Endothelial cell of umbilical vein (primary cell): Measurements from ENCODE around the gene TADA1. TPM values are rescaled to one million over a fixed set of nuclear protein-coding genes. Genes with fewer than 3 reads are reported as not detected.

ENCODE experiments used
- BruUV-seq: library from RNA; stranded (reverse); fragments of 400-500 nt; replicated peaks from 2 replicates; lab custom pipeline; 2021; lab: Mats Ljungman, UMichigan
- CTCF ChIA-PET: fragments of 300-600, 350-600 bp; sonication (Branson Sonifier 250); formaldehyde crosslinking; loops from one replicate; lab custom pipeline; 2021; ENCODE audit warnings: antibody characterized with exemption, inconsistent platforms; lab: Charles Lee
- POLR2A ChIA-PET: fragments of 300-600, 350-600 bp; sonication (Branson Sonifier 250); formaldehyde crosslinking; loops from one replicate; lab custom pipeline; 2021; ENCODE audit warnings: antibody characterized with exemption, inconsistent platforms; lab: Charles Lee
- DNase-seq: peaks from one replicate; pipeline ENCODE4 v3.0.0-alpha.2; 2011; ENCODE audit warnings: low read depth, low spot score
- FAIRE-seq: peaks from 2 replicates; lab custom pipeline; 2011; peaks lifted over from hg19 to GRCh38; lab: Jason Lieb, UNC
- H2AFZ ChIP-seq: 2 replicates; pipeline ENCODE4 v1.6.0; 2012; ENCODE audit warnings: low read depth, low read length, control low read depth, inconsistent platforms
- H3K27ac ChIP-seq: 2 replicates; pipeline ENCODE4 v1.5.1; 2011; ENCODE audit warnings: low read depth, mild to moderate bottlenecking, control low read depth, low read length, moderate library complexity; ENCODE audit not compliant: insufficient read depth
- H3K27me3 ChIP-seq, 2 experiments: 2 replicates each; pipeline versions ENCODE4 v1.6.0 to v1.6.1; 2011; ENCODE audit warnings: low read length in 2 of 2, mixed read lengths in 1 of 2; ENCODE audit not compliant: control insufficient read depth in 2 of 2, insufficient read depth in 2 of 2
- H3K36me3 ChIP-seq, 2 experiments: 2 replicates in 1 of 2; 3 replicates in 1 of 2; pipeline ENCODE4 v1.5.1; 2011; ENCODE audit warnings: low read length in 2 of 2, mild to moderate bottlenecking in 1 of 2, moderate library complexity in 1 of 2; ENCODE audit not compliant: control insufficient read depth in 2 of 2, insufficient read depth in 2 of 2; ENCODE audit errors: extremely low read depth in 1 of 2
- H3K4me1 ChIP-seq: 3 replicates; pipeline ENCODE4 v1.5.1; 2011; ENCODE audit warnings: mild to moderate bottlenecking, low read length; ENCODE audit not compliant: control insufficient read depth, insufficient read depth; ENCODE audit errors: extremely low read depth
- H3K4me2 ChIP-seq: 2 replicates; pipeline ENCODE4 v1.6.1; 2011; ENCODE audit warnings: low read length, control low read depth, mixed read lengths; ENCODE audit not compliant: insufficient read depth
- H3K4me3 ChIP-seq, 3 experiments: fragments of 200-600 bp in 1 of 3; sonication (generic), shearing (Covaris generic) in 1 of 3; replicated peaks in 1 of 3; 2 replicates each; pipeline ENCODE4 v1.5.1; 2011 to 2016; ENCODE audit warnings: control low read depth in 3 of 3, low read length in 3 of 3, mild to moderate bottlenecking in 2 of 3, inconsistent platforms in 1 of 3, low read depth in 1 of 3, moderate library complexity in 1 of 3; ENCODE audit not compliant: insufficient read depth in 1 of 3
- H3K79me2 ChIP-seq: 2 replicates; pipeline ENCODE4 v1.6.0; 2012; ENCODE audit warnings: low read length, inconsistent platforms; ENCODE audit not compliant: control insufficient read depth, insufficient read depth
- H3K9ac ChIP-seq: replicated peaks from 2 replicates; pipeline ENCODE3; 2011; ENCODE audit warnings: low read length, control low read depth; ENCODE audit not compliant: insufficient read depth; ENCODE audit errors: extremely low read depth
- H3K9me1 ChIP-seq: replicated peaks from 3 replicates; pipeline ENCODE4 v1.6.0; 2011; ENCODE audit warnings: mild to moderate bottlenecking, low read length; ENCODE audit not compliant: control insufficient read depth, insufficient read depth; ENCODE audit errors: extremely low read depth
- H3K9me3 ChIP-seq: replicated peaks from 2 replicates; pipeline ENCODE4 v1.5.1; 2012; ENCODE audit warnings: low read length, inconsistent platforms; ENCODE audit not compliant: control insufficient read depth, insufficient read depth
- H4K20me1 ChIP-seq: replicated peaks from 2 replicates; pipeline ENCODE3; 2011; ENCODE audit warnings: mild to moderate bottlenecking, low read length; ENCODE audit not compliant: control insufficient read depth, insufficient read depth; ENCODE audit errors: extremely low read depth
- EZH2 ChIP-seq: IDR thresholded peaks from 2 replicates; pipeline ENCODE4 v1.6.1; 2012; ENCODE audit warnings: borderline replicate concordance, low read depth, mild to moderate bottlenecking, moderate library complexity, low read length, inconsistent platforms; ENCODE audit not compliant: severe bottlenecking
- GATA2 ChIP-seq: IDR thresholded peaks from 2 replicates; pipeline ENCODE4 v1.7.0; 2011; ENCODE audit warnings: low read depth, mild to moderate bottlenecking, moderate library complexity, mixed read lengths, low read length; ENCODE audit not compliant: insufficient read length, insufficient read depth
- JUN ChIP-seq: IDR thresholded peaks from 2 replicates; pipeline ENCODE4 v1.6.1; 2011; ENCODE audit warnings: borderline replicate concordance, low read depth; ENCODE audit not compliant: insufficient read length, insufficient read depth
- MAX ChIP-seq: IDR thresholded peaks from 2 replicates; pipeline ENCODE4 v1.6.1; 2011; ENCODE audit not compliant: insufficient read depth, insufficient read length
- POLR2AphosphoS5 ChIP-seq: IDR thresholded peaks from 2 replicates; pipeline ENCODE4 v1.6.1; 2012; ENCODE audit warnings: low read depth, mild to moderate bottlenecking, control low read depth, low read length, moderate library complexity; ENCODE audit not compliant: insufficient read depth
- dilution Hi-C: fragments of 300-500 bp; cut with MboI; formaldehyde crosslinking; loops from one replicate; pipeline ENCODE4 v1.15.0; 2019; ENCODE audit warnings: low sequenced_read_pairs; ENCODE audit not compliant: extremely low pct_ligation_motif_present
- intact Hi-C: fragments of 100-400 bp; cut with micrococcal nuclease; formaldehyde crosslinking; loops from one replicate; pipeline ENCODE4 v1.10.0; 2022
- polyA plus RNA-seq, 4 experiments: library from polyadenylated mRNA; depleted of rRNA in 3 of 4; stranded (reverse) in 3 of 4; unstranded in 1 of 4; fragments of >200 nt; gene quantifications; 2 replicates each; pipeline versions ENCODE4 v1.2.1 to v1.2.3, GENCODE V29; 2011 to 2012; ENCODE audit warnings: missing spikeins in 1 of 4
- total RNA-seq: library from RNA; stranded (reverse); gene quantifications from 2 replicates; pipeline ENCODE4 v1.2.3, GENCODE V29; 2021
- TF ChIP-seq, protein P1 (sequence below), 2 donors: IDR thresholded peaks; 1 replicate in 1 of 2; 2 replicates in 1 of 2; pipeline ENCODE4 v1.5.1; 2011; ENCODE audit warnings: low read length in 2 of 2, mild to moderate bottlenecking in 2 of 2, moderate library complexity in 2 of 2, control low read depth in 1 of 2, inconsistent platforms in 1 of 2, low read depth in 1 of 2; ENCODE audit not compliant: insufficient read depth in 1 of 2; ENCODE audit errors: extremely low read depth in 1 of 2

Gene TADA1
- total and polyA plus RNA-seq, 2 donors (not counting 3 experiments of a cell fraction or from before 2014, with no cell fraction given) = 7.0 to 7.9 TPM

GRCh38 chr1:166899769-166900168 lies 23.7 kb upstream of the TADA1 start:
- ChIA-PET POLR2A (no interaction called here), CTCF (interaction anchor here (1.0 kb wide), 1 partner anchor 159 kb away, joined by 3 read pairs; no protein-coding TSS in a partner anchor)
- no peak overlapping the region for H3K9ac ChIP-seq
- dilution Hi-C loops (no loop called here), intact Hi-C loops (no loop called here)
- DNase-seq = no peak
- no peak overlapping the region for H3K4me3 ChIP-seq
- H3K27me3 ChIP-seq = no peaks in the 10 kb centered on the region
- no peaks in the 10 kb centered on the region for H4K20me1 ChIP-seq
- no peak overlapping the region for H2AFZ ChIP-seq
- H3K79me2 ChIP-seq = no peaks in the 10 kb centered on the region
- H3K4me1 ChIP-seq = no peaks in the 10 kb centered on the region
- H3K36me3 ChIP-seq = no peaks in the 10 kb centered on the region
- no peaks in the 10 kb centered on the region for H3K9me3 ChIP-seq
- H3K4me2 ChIP-seq = no peak overlapping the region
- TF ChIP-seq, protein P1, sequence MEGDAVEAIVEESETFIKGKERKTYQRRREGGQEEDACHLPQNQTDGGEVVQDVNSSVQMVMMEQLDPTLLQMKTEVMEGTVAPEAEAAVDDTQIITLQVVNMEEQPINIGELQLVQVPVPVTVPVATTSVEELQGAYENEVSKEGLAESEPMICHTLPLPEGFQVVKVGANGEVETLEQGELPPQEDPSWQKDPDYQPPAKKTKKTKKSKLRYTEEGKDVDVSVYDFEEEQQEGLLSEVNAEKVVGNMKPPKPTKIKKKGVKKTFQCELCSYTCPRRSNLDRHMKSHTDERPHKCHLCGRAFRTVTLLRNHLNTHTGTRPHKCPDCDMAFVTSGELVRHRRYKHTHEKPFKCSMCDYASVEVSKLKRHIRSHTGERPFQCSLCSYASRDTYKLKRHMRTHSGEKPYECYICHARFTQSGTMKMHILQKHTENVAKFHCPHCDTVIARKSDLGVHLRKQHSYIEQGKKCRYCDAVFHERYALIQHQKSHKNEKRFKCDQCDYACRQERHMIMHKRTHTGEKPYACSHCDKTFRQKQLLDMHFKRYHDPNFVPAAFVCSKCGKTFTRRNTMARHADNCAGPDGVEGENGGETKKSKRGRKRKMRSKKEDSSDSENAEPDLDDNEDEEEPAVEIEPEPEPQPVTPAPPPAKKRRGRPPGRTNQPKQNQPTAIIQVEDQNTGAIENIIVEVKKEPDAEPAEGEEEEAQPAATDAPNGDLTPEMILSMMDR (IDR thresholded peaks at IDR 0.05; ENCODE audit: extremely low read depth in 1 of 2, insufficient read depth in 1 of 2, low read depth in 1 of 2, low read length in 2 of 2) = no peak
- TF ChIP-seq GATA2 = no peak
- TF ChIP-seq POLR2AphosphoS5 = no peak
- no peak for FAIRE-seq
- no TSS peak for BruUV-seq
- no peaks in the 10 kb centered on the region for H3K9me1 ChIP-seq
- H3K27ac ChIP-seq = no peak overlapping the region

DNA sequence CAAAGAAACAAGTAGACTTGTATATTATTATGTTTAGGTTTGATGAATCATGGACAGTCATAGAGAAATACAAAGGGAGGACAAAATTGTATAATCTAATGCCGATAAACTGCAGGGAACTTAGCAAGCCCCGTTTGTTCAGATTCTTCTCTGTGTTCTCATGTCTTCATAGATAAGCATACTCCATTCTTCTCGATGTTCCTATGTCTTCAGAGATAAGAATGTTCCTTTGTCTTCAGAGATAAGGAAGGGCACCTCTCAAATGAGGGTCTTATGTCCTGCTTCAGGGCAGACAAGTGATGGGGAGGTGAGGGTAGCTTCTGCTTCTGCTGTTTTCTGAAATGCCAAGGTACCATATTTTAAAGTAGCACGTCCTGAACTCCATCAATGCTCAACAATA lies 19.7 kb upstream of the TADA1 start:
- ChIA-PET CTCF (no interaction called here), POLR2A (no interaction called here)
- Histone ChIP-seq H3K27ac (no peak overlapping the region), H3K9ac (no peak overlapping the region), H2AFZ (no peak overlapping the region), H3K9me1 (no peaks in the 10 kb centered on the region), H3K27me3 (peaks cover 0 to 2% of the 10 kb centered on the region in 2 experiments), H3K79me2 (no peaks in the 10 kb centered on the region), H4K20me1 (no peaks in the 10 kb centered on the region), H3K4me3 (no peak overlapping the region), H3K9me3 (no peaks in the 10 kb centered on the region), H3K4me1 (no peaks in the 10 kb centered on the region), H3K4me2 (no peak overlapping the region), H3K36me3 (no peaks in the 10 kb centered on the region)
- DNase-seq = no peak
- intact Hi-C loops = no loop called here
- dilution Hi-C loops = no loop called here
- FAIRE-seq = no peak
- TF ChIP-seq, protein P1 (IDR thresholded peaks at IDR 0.05; ENCODE audit: extremely low read depth in 1 of 2, insufficient read depth in 1 of 2, low read depth in 1 of 2, low read length in 2 of 2) = no peak
- TF ChIP-seq JUN (no peak), EZH2 (no peak), MAX (no peak), GATA2 (no peak)
- BruUV-seq = no TSS peak
